ENCODE measurements around the gene ZFAND2B.

DNA sequence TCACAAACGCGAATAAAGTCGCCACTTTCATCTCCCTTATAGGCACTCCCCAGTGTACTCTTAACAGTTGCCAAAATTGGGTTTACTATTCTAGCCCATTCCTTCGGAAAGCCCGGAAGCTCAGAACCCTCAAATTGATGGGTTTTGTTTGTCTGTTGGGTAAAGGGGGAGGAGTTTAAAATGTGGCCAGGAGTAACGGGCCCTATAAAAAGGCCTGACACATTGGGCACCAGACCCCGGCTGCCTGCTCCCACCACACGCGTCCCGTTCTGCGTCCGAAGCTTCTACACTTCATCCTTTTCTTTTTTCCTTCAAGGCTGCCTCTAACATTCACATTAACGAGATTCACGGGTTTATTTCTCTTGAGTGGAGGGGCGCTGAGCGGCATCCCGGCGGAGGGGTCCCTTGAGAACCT lies 46.8 kb upstream of the ZFAND2B start:
- TF ChIP-seq, protein P1, sequence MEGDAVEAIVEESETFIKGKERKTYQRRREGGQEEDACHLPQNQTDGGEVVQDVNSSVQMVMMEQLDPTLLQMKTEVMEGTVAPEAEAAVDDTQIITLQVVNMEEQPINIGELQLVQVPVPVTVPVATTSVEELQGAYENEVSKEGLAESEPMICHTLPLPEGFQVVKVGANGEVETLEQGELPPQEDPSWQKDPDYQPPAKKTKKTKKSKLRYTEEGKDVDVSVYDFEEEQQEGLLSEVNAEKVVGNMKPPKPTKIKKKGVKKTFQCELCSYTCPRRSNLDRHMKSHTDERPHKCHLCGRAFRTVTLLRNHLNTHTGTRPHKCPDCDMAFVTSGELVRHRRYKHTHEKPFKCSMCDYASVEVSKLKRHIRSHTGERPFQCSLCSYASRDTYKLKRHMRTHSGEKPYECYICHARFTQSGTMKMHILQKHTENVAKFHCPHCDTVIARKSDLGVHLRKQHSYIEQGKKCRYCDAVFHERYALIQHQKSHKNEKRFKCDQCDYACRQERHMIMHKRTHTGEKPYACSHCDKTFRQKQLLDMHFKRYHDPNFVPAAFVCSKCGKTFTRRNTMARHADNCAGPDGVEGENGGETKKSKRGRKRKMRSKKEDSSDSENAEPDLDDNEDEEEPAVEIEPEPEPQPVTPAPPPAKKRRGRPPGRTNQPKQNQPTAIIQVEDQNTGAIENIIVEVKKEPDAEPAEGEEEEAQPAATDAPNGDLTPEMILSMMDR (IDR thresholded peaks at IDR 0.05 in 2 of 3, conservative IDR thresholded peaks at IDR 0.05 in 1 of 3; ENCODE audit: borderline replicate concordance in 1 of 3, insufficient read depth in 1 of 3, low read depth in 2 of 3, low read length in 2 of 3): no peak
- TF ChIP-seq POLR2A (IDR thresholded peaks at IDR 0.05; ENCODE audit: borderline replicate concordance, extremely low read depth, insufficient read depth, insufficient read length) (no peak), EGR1 (IDR thresholded peaks at IDR 0.05; ENCODE audit: low read depth) (no peak), RAD21 (IDR thresholded peaks at IDR 0.05; ENCODE audit: low read depth) (no peak), JUND (IDR thresholded peaks at IDR 0.05) (no peak), EZH2phosphoT487 (IDR thresholded peaks at IDR 0.05; ENCODE audit: borderline replicate concordance) (no peak)
